ENCODE data around the gene PTK7. TPM values are rescaled to one million over a fixed set of nuclear protein-coding genes. Genes with fewer than 3 reads are reported as not detected.
A peak's percentile ranks its signal among the peaks of the same experiment; 100 is the strongest.

Gene PTK7
- total and polyA plus RNA-seq, 2 of the 8 experiments (the other 6 are each of a cell fraction or from before 2014, with no cell fraction given): 110 to 138 TPM

GRCh38 chr6:43103253-43103876 is 27.3 kb downstream of the PTK7 start:
- Histone ChIP-seq H4K5ac (ENCODE audit: insufficient read length, low read depth, low read length) (no peak overlapping the region), H2BK15ac (ENCODE audit: low read length) (no peak overlapping the region), H3K27me3 (replicated peaks in 1 of 4; ENCODE audit: control insufficient read depth in 3 of 4, extremely low read depth in 1 of 4, insufficient read depth in 3 of 4, low read length in 3 of 4) (no peaks in the 10 kb centered on the region), H3K14ac (ENCODE audit: insufficient read length) (no peak overlapping the region), H2BK12ac (ENCODE audit: low read depth, low read length) (no peak overlapping the region), H4K91ac (replicated peaks; ENCODE audit: insufficient read length, low read length) (no peak overlapping the region), H3K4me2 (ENCODE audit: insufficient read depth in 1 of 2, low read depth in 2 of 2, low read length in 2 of 2) (peak overlapping the region; percentile 0 to 29), H3K9ac (replicated peaks in 1 of 4; ENCODE audit: extremely low read depth in 1 of 4, low read depth in 3 of 4, low read length in 3 of 4) (0 out of 7 replicates have a peak overlapping the region, but pooled peaks of 1 of the 4 experiments have one; percentile 13), H4K8ac (ENCODE audit: extremely low read depth, insufficient read depth, low read length) (no peak overlapping the region), H3K18ac (ENCODE audit: extremely low read depth, low read length) (no peak overlapping the region), H3K9me3 (ENCODE audit: insufficient read depth in 2 of 2, low read depth in 1 of 2, low read length in 1 of 2) (no peaks in the 10 kb centered on the region), H3K79me1 (ENCODE audit: low read depth, low read length) (peaks cover 6% of the 10 kb centered on the region; the same call in 1 of the 2 replicates), H3K23me2 (ENCODE audit: low read depth, low read length) (no peaks in the 10 kb centered on the region), H3K23ac (ENCODE audit: insufficient read length) (no peak overlapping the region), H3K4ac (replicated peaks; ENCODE audit: insufficient read length, low read depth, low read length) (no peak overlapping the region), H3K56ac (replicated peaks; ENCODE audit: insufficient read length, low read depth, low read length) (no peak overlapping the region), H2AK5ac (ENCODE audit: low read depth, low read length) (no peak overlapping the region), H2BK5ac (ENCODE audit: low read depth, low read length) (no peak overlapping the region), H3K79me2 (ENCODE audit: control insufficient read depth in 1 of 2, insufficient read depth in 2 of 2, low read length in 2 of 2) (peaks cover 3 to 70% of the 10 kb centered on the region in 2 experiments; a peak in 3 of 4 replicates), H3K4me1 (replicated peaks in 1 of 4; ENCODE audit: control insufficient read depth in 3 of 4, insufficient read depth in 4 of 4, low read length in 3 of 4) (peaks cover 3 to 13% (median 6%) of the 10 kb centered on the region in 4 experiments; a peak in 5 of 7 replicates), H2BK120ac (replicated peaks; ENCODE audit: low read depth, low read length) (no peak overlapping the region), H3K27ac (ENCODE audit: low read depth, low read length) (no peak overlapping the region), H2AFZ (ENCODE audit: low read length) (no peak overlapping the region), H3K4me3 (ENCODE audit: extremely low read depth in 1 of 4, insufficient read depth in 2 of 4, low read depth in 3 of 4, low read length in 4 of 4) (no peak overlapping the region), H2BK20ac (ENCODE audit: low read length) (no peak overlapping the region), H3K36me3 (ENCODE audit: control insufficient read depth in 2 of 4, insufficient read depth in 4 of 4, low read length in 3 of 4) (no peaks in the 10 kb centered on the region), H4K20me1 (replicated peaks in 1 of 2; ENCODE audit: control insufficient read depth in 1 of 2, insufficient read depth in 2 of 2, low read length in 2 of 2) (no peaks in the 10 kb centered on the region)
- 61% methylated on average over 2 of the region's 2 CpGs; no CpG with 5 or more reads in 1 of the 2 experiments for WGBS, 2 experiments (ENCODE audit: extremely low coverage in 1 of 2, insufficient coverage in 1 of 2, insufficient read length in 1 of 2, insufficient replicate concordance in 2 of 2, low coverage in 1 of 2, low lambda C conversion rate in 2 of 2, missing lambda C conversion rate in 1 of 2)
- ChIA-PET POLR2A (ENCODE audit: partially characterized antibody) (interaction anchor here (0.6 to 1.1 kb wide), 2 partner anchors 12 to 14 kb away, joined by 3 read pairs; no protein-coding TSS in a partner anchor), CTCF (ENCODE audit: partially characterized antibody) (no interaction called here)
- TF ChIP-seq POLR2AphosphoS5 (IDR thresholded peaks at IDR 0.05; ENCODE audit: low read depth, low read length) (no peak), KDM5A (IDR thresholded peaks at IDR 0.05; ENCODE audit: low read length) (no peak), E2F6 (IDR thresholded peaks at IDR 0.05) (no peak), FOSL1 (IDR thresholded peaks at IDR 0.05; ENCODE audit: insufficient read depth, low read depth, low read length) (no peak), TAF7 (optimal IDR thresholded peaks at IDR 0.05; ENCODE audit: borderline replicate concordance, low read depth, low read length) (no peak), SP1 (IDR thresholded peaks at IDR 0.05; ENCODE audit: low read depth, low read length) (no peak), ATF3 (IDR thresholded peaks at IDR 0.05; ENCODE audit: insufficient read depth, low read depth, low read length) (no peak)
- FAIRE-seq (peak; percentile 36), DNase-seq (ENCODE audit: low read depth in 1 of 2, low spot score in 2 of 2) (no peak)
